Small intestine (tissue), 7 donors: ENCODE data around the gene LAMB1. TPM values are rescaled to one million over a fixed set of nuclear protein-coding genes. Genes with fewer than 3 reads are reported as not detected.

Source experiments
- DNase-seq, 2 donors: peaks; one replicate each; pipeline versions ENCODE4 v3.0.0 to v3.0.0-alpha.2; 2013
- FAIRE-seq: peaks from 2 replicates; lab custom pipeline; 2012; peaks lifted over from hg19 to GRCh38; lab: Jason Lieb, UNC
- H3K27ac ChIP-seq, 3 donors: one replicate each; pipeline ENCODE4 v1.5.1; 2013; ENCODE audit warnings: low read length in 2 of 3, mild to moderate bottlenecking in 2 of 3, control low read depth in 1 of 3, inconsistent platforms in 1 of 3, low read depth in 1 of 3, moderate library complexity in 1 of 3
- H3K27me3 ChIP-seq, 3 donors: one replicate each; pipeline ENCODE4 v1.6.1; 2013; ENCODE audit warnings: low read length in 3 of 3, inconsistent platforms in 1 of 3; ENCODE audit not compliant: control insufficient read depth in 3 of 3, insufficient read depth in 3 of 3
- H3K36me3 ChIP-seq, 3 donors: one replicate each; pipeline ENCODE4 v1.6.1; 2013; ENCODE audit warnings: low read length in 3 of 3, inconsistent platforms in 1 of 3, low read depth in 1 of 3, mild to moderate bottlenecking in 1 of 3, moderate library complexity in 1 of 3; ENCODE audit not compliant: control insufficient read depth in 3 of 3, insufficient read depth in 2 of 3
- H3K4me1 ChIP-seq, 3 donors: one replicate each; pipeline ENCODE4 v1.6.1; 2013; ENCODE audit warnings: low read length in 2 of 3, inconsistent platforms in 1 of 3, low read depth in 1 of 3, mild to moderate bottlenecking in 1 of 3, moderate library complexity in 1 of 3; ENCODE audit not compliant: control insufficient read depth in 3 of 3, insufficient read depth in 2 of 3
- H3K4me3 ChIP-seq, 3 donors: one replicate each; pipeline ENCODE4 v1.5.1; 2013; ENCODE audit warnings: low read length in 3 of 3, control low read depth in 1 of 3, inconsistent platforms in 1 of 3, low read depth in 1 of 3, mild to moderate bottlenecking in 1 of 3, moderate library complexity in 1 of 3
- H3K9me3 ChIP-seq, 2 donors: one replicate each; pipeline ENCODE4 v1.6.1; 2013; ENCODE audit warnings: low read depth in 1 of 2, low read length in 1 of 2; ENCODE audit not compliant: control insufficient read depth in 2 of 2, insufficient read depth in 1 of 2
- WGBS, 3 donors: extraction: QIAGEN DNeasy Blood & Tissue Kit; methylation state at CpG; one replicate each; pipeline ENCODE4 v1.1.7; 2013; 5-methylcytosine and 5-hydroxymethylcytosine counted together
- polyA plus RNA-seq, 4 donors: library from polyadenylated mRNA; stranded (reverse) in 3 of 4; unstranded in 1 of 4; fragments of 200-250 nt in 3 of 4; fragments of 120-200 nt in 1 of 4; gene quantifications; one replicate each; pipeline versions ENCODE4 v1.2.1 to v1.2.3, GENCODE V29; 2013
- donor health status: healthy with polysubstance abuse.
- donor health status: control.
- donor health status: control.
- donor health status: Bipolar disorder and iron deficiency.
- donor health status: healthy.

Gene LAMB1
- polyA plus RNA-seq, 4 donors = 15.9 to 190 (median 71.5) TPM

DNA sequence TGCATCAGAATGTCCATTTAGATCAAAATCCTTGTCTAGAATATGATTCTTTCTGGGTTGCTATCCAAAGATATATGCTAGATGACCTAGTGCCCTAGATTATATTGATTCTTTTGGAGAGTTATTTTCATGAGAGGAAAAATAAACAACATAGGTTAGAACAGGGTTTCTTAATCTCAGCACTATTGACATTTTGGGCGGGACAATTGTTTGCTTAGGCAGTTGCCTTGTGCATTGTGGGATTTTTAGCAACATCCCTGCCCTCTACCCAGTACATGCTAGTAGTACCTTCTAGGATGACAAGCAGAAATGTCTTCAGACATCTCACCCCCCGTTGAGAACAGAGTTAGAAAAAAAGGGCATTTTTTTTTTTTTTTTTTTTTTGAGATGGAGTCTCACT, 25.1 kb upstream of the LAMB1 start:
- 21 to 55% (median 38%) methylated on average over 2 of the region's 2 CpGs for WGBS, 3 donors

GRCh38 chr7:108027239-108027638, 24.3 kb upstream of the LAMB1 start:
- DNase-seq (no peak), FAIRE-seq (no peak)
- WGBS, 3 donors = 60 to 98% (median 75%) methylated on average over 1 of the region's 1 CpG
- no peaks in the 10 kb centered on the region for H3K27me3 ChIP-seq
- H3K4me1 ChIP-seq = no peaks in the 10 kb centered on the region
- no peaks in the 10 kb centered on the region for H3K9me3 ChIP-seq
- H3K27ac ChIP-seq = no peak overlapping the region
- no peak overlapping the region for H3K4me3 ChIP-seq
- no peaks in the 10 kb centered on the region for H3K36me3 ChIP-seq

More for the DNA sequence above, 25.1 kb upstream of the LAMB1 start:
- no peaks in the 10 kb centered on the region for H3K9me3 ChIP-seq
- no peaks in the 10 kb centered on the region for H3K27me3 ChIP-seq
- FAIRE-seq = no peak
- no peaks in the 10 kb centered on the region for H3K4me1 ChIP-seq
- peak; percentile 11 to 45 for DNase-seq
- no peak overlapping the region for H3K4me3 ChIP-seq
- H3K27ac ChIP-seq = no peak overlapping the region
- no peaks in the 10 kb centered on the region for H3K36me3 ChIP-seq

GRCh38 chr7:108026647-108027046, 23.7 kb upstream of the LAMB1 start:
- H3K27ac ChIP-seq = no peak overlapping the region
- DNase-seq (no peak), FAIRE-seq (no peak)
- WGBS, 3 donors = 72 to 98% (median 88%) methylated on average over 3 of the region's 3 CpGs
- H3K4me1 ChIP-seq = no peaks in the 10 kb centered on the region
- H3K36me3 ChIP-seq = no peaks in the 10 kb centered on the region
- no peaks in the 10 kb centered on the region for H3K9me3 ChIP-seq
- no peak overlapping the region for H3K4me3 ChIP-seq
- no peaks in the 10 kb centered on the region for H3K27me3 ChIP-seq

- H3K9me3 ChIP-seq = no peaks in the 10 kb centered on the region
- no peaks in the 10 kb centered on the region for H3K27me3 ChIP-seq
- H3K27ac ChIP-seq = no peak overlapping the region
- WGBS, 3 donors = 92 to 94% (median 93%) methylated on average over 5 of the region's 5 CpGs
- DNase-seq (no peak), FAIRE-seq (no peak)
- H3K4me3 ChIP-seq = no peak overlapping the region
- no peaks in the 10 kb centered on the region for H3K4me1 ChIP-seq
- no peaks in the 10 kb centered on the region for H3K36me3 ChIP-seq
These were observed 23.2 kb upstream of the LAMB1 start for GRCh38 chr7:108026116-108026515.

DNA sequence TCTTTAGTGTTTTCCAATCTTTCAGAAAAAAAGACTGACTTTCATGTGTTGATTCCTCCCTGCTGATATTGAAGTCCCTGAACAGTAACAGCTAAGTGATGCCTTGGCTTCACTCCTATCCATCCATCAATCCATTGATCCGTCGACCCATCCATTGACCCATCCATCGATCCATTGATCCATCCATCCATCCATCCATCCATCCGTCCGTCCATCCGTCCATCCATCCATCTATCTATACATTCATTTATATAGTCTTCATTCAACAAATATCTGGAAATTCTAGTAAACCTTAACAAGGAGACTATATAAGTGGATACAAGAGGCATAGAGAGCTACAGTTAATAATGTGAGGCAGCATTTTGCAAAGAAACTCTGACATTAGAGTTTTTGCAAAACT, 21.6 kb upstream of the LAMB1 start:
- FAIRE-seq (no peak), DNase-seq (no peak)
- H3K9me3 ChIP-seq = no peaks in the 10 kb centered on the region
- H3K27ac ChIP-seq = no peak overlapping the region
- no peaks in the 10 kb centered on the region for H3K27me3 ChIP-seq
- H3K4me1 ChIP-seq = peaks cover 0 to 2% (median 0%) of the 10 kb centered on the region in 3 donors
- H3K36me3 ChIP-seq = no peaks in the 10 kb centered on the region
- 87 to 91% (median 90%) methylated on average over 6 of the region's 6 CpGs for whole genome bisulfite sequencing, 3 donors
- no peak overlapping the region for H3K4me3 ChIP-seq

DNA sequence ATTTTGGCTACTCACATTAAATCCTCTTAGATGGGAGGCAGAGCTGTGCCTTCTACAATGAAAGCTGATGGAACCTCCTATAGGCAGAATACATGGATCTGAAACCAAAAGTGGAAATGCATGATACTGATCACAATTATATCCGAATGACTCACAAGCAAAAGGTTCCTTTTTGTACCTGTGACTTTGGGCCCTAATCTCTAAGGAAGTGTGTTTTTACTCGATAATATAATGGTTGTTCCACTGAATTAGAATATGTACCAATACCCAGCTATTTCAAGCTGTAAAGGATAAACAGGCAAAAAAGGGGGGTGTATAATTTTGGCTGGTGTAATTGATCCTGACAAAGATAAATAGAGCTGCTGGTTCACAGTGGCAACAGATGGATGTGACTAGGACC, 17.6 kb upstream of the LAMB1 start:
- peak in 1 of 2 donors; percentile 80 for DNase-seq
- no peak for FAIRE-seq

GRCh38 chr7:108018668-108019067, 15.7 kb upstream of the LAMB1 start:
- no peaks in the 10 kb centered on the region for H3K9me3 ChIP-seq
- H3K27ac ChIP-seq = no peak overlapping the region
- H3K4me3 ChIP-seq = no peak overlapping the region
- WGBS, 3 donors = 67 to 78% (median 74%) methylated on average over 4 of the region's 4 CpGs
- no peak for DNase-seq
- H3K4me1 ChIP-seq = peaks cover 2 to 15% (median 5%) of the 10 kb centered on the region in 3 donors
- no peaks in the 10 kb centered on the region for H3K36me3 ChIP-seq
- H3K27me3 ChIP-seq = no peaks in the 10 kb centered on the region
- no peak for FAIRE-seq

More for the DNA sequence above, 17.6 kb upstream of the LAMB1 start:
- no peaks in the 10 kb centered on the region for H3K27me3 ChIP-seq
- peaks cover 0 to 6% (median 5%) of the 10 kb centered on the region in 3 donors for H3K4me1 ChIP-seq
- H3K9me3 ChIP-seq = no peaks in the 10 kb centered on the region
- H3K4me3 ChIP-seq = no peak overlapping the region
- no peaks in the 10 kb centered on the region for H3K36me3 ChIP-seq
- H3K27ac ChIP-seq = peak overlapping the region in 2 of 3 donors; percentile 8 to 48
- 8 to 51% (median 36%) methylated on average over 2 of the region's 2 CpGs for WGBS, 3 donors

- DNase-seq = no peak
- H3K27me3 ChIP-seq = no peaks in the 10 kb centered on the region
- H3K4me1 ChIP-seq = peaks cover 2 to 24% (median 8%) of the 10 kb centered on the region in 3 donors
- H3K36me3 ChIP-seq = no peaks in the 10 kb centered on the region
- FAIRE-seq = no peak
- no peak overlapping the region for H3K4me3 ChIP-seq
- 43 to 69% (median 63%) methylated on average over 4 of the region's 4 CpGs for WGBS, 3 donors
- H3K27ac ChIP-seq = no peak overlapping the region
- H3K9me3 ChIP-seq = no peaks in the 10 kb centered on the region
These were observed 14.8 kb upstream of the LAMB1 start for GRCh38 chr7:108017776-108018151.
